Lower leg skin (tissue), 3 donors: ENCODE results near the gene RNF212.

Experiments
- CTCF ChIP-seq, 3 donors: fragments of 450-650 bp; IDR thresholded peaks; one replicate each; pipeline ENCODE4 v1.5.1; 2016; ENCODE audit warnings: antibody characterized with exemption in 3 of 3, mild to moderate bottlenecking in 3 of 3, moderate library complexity in 2 of 3
- POLR2A ChIP-seq, 2 donors: fragments of 450-650 bp; IDR thresholded peaks; one replicate each; pipeline ENCODE4 v1.6.1; 2016 to 2017; ENCODE audit warnings: antibody characterized with exemption in 2 of 2, mild to moderate bottlenecking in 1 of 2, moderate library complexity in 1 of 2

- TF ChIP-seq CTCF (IDR thresholded peaks at IDR 0.05) = no peak
- TF ChIP-seq POLR2A (IDR thresholded peaks at IDR 0.05) = no peak
Measured at GRCh38 chr4:1151541-1151940, 38.2 kb upstream of the RNF212 start.
